ENCODE measurements around the gene SELENOO. TPM values are rescaled to one million over a fixed set of nuclear protein-coding genes. Genes with fewer than 3 reads are reported as not detected.

Gene SELENOO
- total and polyA plus RNA-seq, 2 of the 13 experiments (the other 11 are each of a cell fraction or from before 2014, with no cell fraction given), result 14.4 to 19.0 TPM

GRCh38 chr22:50250555-50251476 is 50.0 kb downstream of the SELENOO start, which contains the start of gene HDAC10 (continued):
- TF ChIP-seq HOXA5 (CRISPR knock-in tag; IDR thresholded peaks at IDR 0.05), result peak; percentile 61; the same call in 1 of the 2 replicates
- TF ChIP-seq ZNF557 (CRISPR knock-in tag; IDR thresholded peaks at IDR 0.05), result no peak
- TF ChIP-seq, protein P1, sequence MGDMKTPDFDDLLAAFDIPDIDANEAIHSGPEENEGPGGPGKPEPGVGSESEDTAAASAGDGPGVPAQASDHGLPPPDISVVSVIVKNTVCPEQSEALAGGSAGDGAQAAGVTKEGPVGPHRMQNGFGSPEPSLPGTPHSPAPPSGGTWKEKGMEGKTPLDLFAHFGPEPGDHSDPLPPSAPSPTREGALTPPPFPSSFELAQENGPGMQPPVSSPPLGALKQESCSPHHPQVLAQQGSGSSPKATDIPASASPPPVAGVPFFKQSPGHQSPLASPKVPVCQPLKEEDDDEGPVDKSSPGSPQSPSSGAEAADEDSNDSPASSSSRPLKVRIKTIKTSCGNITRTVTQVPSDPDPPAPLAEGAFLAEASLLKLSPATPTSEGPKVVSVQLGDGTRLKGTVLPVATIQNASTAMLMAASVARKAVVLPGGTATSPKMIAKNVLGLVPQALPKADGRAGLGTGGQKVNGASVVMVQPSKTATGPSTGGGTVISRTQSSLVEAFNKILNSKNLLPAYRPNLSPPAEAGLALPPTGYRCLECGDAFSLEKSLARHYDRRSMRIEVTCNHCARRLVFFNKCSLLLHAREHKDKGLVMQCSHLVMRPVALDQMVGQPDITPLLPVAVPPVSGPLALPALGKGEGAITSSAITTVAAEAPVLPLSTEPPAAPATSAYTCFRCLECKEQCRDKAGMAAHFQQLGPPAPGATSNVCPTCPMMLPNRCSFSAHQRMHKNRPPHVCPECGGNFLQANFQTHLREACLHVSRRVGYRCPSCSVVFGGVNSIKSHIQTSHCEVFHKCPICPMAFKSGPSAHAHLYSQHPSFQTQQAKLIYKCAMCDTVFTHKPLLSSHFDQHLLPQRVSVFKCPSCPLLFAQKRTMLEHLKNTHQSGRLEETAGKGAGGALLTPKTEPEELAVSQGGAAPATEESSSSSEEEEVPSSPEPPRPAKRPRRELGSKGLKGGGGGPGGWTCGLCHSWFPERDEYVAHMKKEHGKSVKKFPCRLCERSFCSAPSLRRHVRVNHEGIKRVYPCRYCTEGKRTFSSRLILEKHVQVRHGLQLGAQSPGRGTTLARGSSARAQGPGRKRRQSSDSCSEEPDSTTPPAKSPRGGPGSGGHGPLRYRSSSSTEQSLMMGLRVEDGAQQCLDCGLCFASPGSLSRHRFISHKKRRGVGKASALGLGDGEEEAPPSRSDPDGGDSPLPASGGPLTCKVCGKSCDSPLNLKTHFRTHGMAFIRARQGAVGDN (CRISPR knock-in tag; IDR thresholded peaks at IDR 0.05), result peak; percentile 90
- peak; percentile 74 for TF ChIP-seq PHF8 (CRISPR knock-in tag; IDR thresholded peaks at IDR 0.05)
- TF ChIP-seq, protein P2, sequence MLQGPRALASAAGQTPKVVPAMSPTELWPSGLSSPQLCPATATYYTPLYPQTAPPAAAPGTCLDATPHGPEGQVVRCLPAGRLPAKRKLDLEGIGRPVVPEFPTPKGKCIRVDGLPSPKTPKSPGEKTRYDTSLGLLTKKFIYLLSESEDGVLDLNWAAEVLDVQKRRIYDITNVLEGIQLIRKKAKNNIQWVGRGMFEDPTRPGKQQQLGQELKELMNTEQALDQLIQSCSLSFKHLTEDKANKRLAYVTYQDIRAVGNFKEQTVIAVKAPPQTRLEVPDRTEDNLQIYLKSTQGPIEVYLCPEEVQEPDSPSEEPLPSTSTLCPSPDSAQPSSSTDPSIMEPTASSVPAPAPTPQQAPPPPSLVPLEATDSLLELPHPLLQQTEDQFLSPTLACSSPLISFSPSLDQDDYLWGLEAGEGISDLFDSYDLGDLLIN (CRISPR knock-in tag; IDR thresholded peaks at IDR 0.05; ENCODE audit: borderline replicate concordance), result no peak
- no peak for TF ChIP-seq ZNF770 (CRISPR knock-in tag; IDR thresholded peaks at IDR 0.05)
- peak; percentile 49; the same call in 1 of the 2 replicates for TF ChIP-seq HOXA3 (CRISPR knock-in tag; IDR thresholded peaks at IDR 0.05)
- peak; percentile 64 for TF ChIP-seq ELF1 (CRISPR knock-in tag; IDR thresholded peaks at IDR 0.05)
- TF ChIP-seq RBM22 (optimal IDR thresholded peaks at IDR 0.05; ENCODE audit: low read length), result no peak
- TF ChIP-seq ZNF354B (CRISPR knock-in tag; IDR thresholded peaks at IDR 0.05), result peak; percentile 35; the same call in 1 of the 2 replicates
- TF ChIP-seq NCOA5 (CRISPR knock-in tag; IDR thresholded peaks at IDR 0.05), result no peak
- TF ChIP-seq, protein P3, sequence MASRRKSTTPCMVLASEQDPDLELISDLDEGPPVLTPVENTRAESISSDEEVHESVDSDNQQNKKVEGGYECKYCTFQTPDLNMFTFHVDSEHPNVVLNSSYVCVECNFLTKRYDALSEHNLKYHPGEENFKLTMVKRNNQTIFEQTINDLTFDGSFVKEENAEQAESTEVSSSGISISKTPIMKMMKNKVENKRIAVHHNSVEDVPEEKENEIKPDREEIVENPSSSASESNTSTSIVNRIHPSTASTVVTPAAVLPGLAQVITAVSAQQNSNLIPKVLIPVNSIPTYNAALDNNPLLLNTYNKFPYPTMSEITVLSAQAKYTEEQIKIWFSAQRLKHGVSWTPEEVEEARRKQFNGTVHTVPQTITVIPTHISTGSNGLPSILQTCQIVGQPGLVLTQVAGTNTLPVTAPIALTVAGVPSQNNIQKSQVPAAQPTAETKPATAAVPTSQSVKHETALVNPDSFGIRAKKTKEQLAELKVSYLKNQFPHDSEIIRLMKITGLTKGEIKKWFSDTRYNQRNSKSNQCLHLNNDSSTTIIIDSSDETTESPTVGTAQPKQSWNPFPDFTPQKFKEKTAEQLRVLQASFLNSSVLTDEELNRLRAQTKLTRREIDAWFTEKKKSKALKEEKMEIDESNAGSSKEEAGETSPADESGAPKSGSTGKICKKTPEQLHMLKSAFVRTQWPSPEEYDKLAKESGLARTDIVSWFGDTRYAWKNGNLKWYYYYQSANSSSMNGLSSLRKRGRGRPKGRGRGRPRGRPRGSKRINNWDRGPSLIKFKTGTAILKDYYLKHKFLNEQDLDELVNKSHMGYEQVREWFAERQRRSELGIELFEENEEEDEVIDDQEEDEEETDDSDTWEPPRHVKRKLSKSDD (CRISPR knock-in tag; IDR thresholded peaks at IDR 0.05; ENCODE audit: low read depth), result no peak; the same call in 1 of the 2 replicates
- 0 out of 2 replicates have a peak, but pooled peaks have one; percentile 31 for TF ChIP-seq THAP11 (CRISPR knock-in tag; IDR thresholded peaks at IDR 0.05)
- peak; percentile 59; the same call in 1 of the 2 replicates for TF ChIP-seq ZNF543 (CRISPR knock-in tag; IDR thresholded peaks at IDR 0.05)
- peak; percentile 74 for TF ChIP-seq AGO2 (optimal IDR thresholded peaks at IDR 0.05; ENCODE audit: low read depth, low read length)
- TF ChIP-seq ZSCAN20 (CRISPR knock-in tag; IDR thresholded peaks at IDR 0.05; ENCODE audit: borderline replicate concordance), result no peak
- TF ChIP-seq, protein P4, sequence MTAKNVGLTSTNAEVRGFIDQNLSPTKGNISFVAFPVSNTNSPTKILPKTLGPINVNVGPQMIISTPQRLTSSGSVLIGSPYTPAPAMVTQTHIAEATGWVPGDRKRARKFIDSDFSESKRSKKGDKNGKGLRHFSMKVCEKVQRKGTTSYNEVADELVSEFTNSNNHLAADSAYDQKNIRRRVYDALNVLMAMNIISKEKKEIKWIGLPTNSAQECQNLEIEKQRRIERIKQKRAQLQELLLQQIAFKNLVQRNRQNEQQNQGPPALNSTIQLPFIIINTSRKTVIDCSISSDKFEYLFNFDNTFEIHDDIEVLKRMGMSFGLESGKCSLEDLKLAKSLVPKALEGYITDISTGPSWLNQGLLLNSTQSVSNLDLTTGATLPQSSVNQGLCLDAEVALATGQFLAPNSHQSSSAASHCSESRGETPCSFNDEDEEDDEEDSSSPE (CRISPR knock-in tag; IDR thresholded peaks at IDR 0.05), result peak; percentile 61; the same call in 1 of the 2 replicates

Measured in HepG2 (cell line).